ENCODE results near the gene ARHGEF7.

ARHGEF7 gene

GRCh38 chr13:111139452-111139851 lies 24.3 kb downstream of the ARHGEF7 start:
- DNase-seq (ENCODE audit: low read depth in 2 of 3, low spot score in 1 of 3): no peak

- DNase-seq (ENCODE audit: low read depth in 2 of 3, low spot score in 1 of 3): no peak
Measured at GRCh38 chr13:111139873-111140561, 24.9 kb downstream of the ARHGEF7 start.

- no peak for DNase-seq (ENCODE audit: low read depth in 2 of 3, low spot score in 1 of 3)
Measured at GRCh38 chr13:111140562-111141105, 25.5 kb downstream of the ARHGEF7 start.

GRCh38 chr13:111142472-111142871 lies 27.4 kb downstream of the ARHGEF7 start:
- no peak for DNase-seq (ENCODE audit: low read depth in 2 of 3, low spot score in 1 of 3)

- DNase-seq (ENCODE audit: low read depth in 2 of 3, low spot score in 1 of 3): no peak
Measured at GRCh38 chr13:111143865-111144540, 28.9 kb downstream of the ARHGEF7 start.

- no peak for DNase-seq (ENCODE audit: low read depth in 2 of 3, low spot score in 1 of 3)
Measured at GRCh38 chr13:111145071-111145470, 30.0 kb downstream of the ARHGEF7 start.

GRCh38 chr13:111145506-111145905 lies 30.4 kb downstream of the ARHGEF7 start:
- DNase-seq (ENCODE audit: low read depth in 2 of 3, low spot score in 1 of 3): no peak

- DNase-seq (ENCODE audit: low read depth in 2 of 3, low spot score in 1 of 3): no peak
Measured at GRCh38 chr13:111152844-111153243, 37.7 kb downstream of the ARHGEF7 start.

- peak; percentile 86 to 93 (median 89) for DNase-seq (ENCODE audit: low read depth in 2 of 3, low spot score in 1 of 3)
Measured at GRCh38 chr13:111153279-111153976, 38.3 kb downstream of the ARHGEF7 start.

- DNase-seq (ENCODE audit: low read depth in 2 of 3, low spot score in 1 of 3): peak in 2 of 3 donors; percentile 34 to 39
Measured at GRCh38 chr13:111153977-111154332, 38.8 kb downstream of the ARHGEF7 start.

GRCh38 chr13:111156421-111156820 lies 41.3 kb downstream of the ARHGEF7 start:
- DNase-seq (ENCODE audit: low read depth in 2 of 3, low spot score in 1 of 3): no peak

- no peak for DNase-seq (ENCODE audit: low read depth in 2 of 3, low spot score in 1 of 3)
Measured at GRCh38 chr13:111158136-111158805, 43.2 kb downstream of the ARHGEF7 start.

- no peak for DNase-seq (ENCODE audit: low read depth in 2 of 3, low spot score in 1 of 3)
Measured at GRCh38 chr13:111159362-111160320, 44.5 kb downstream of the ARHGEF7 start.

GRCh38 chr13:111160648-111161047 lies 45.5 kb downstream of the ARHGEF7 start:
- no peak for DNase-seq (ENCODE audit: low read depth in 2 of 3, low spot score in 1 of 3)

- DNase-seq (ENCODE audit: low read depth in 2 of 3, low spot score in 1 of 3): no peak
Measured at GRCh38 chr13:111161601-111162600, 46.8 kb downstream of the ARHGEF7 start.

- no peak for DNase-seq (ENCODE audit: low read depth in 2 of 3, low spot score in 1 of 3)
Measured at GRCh38 chr13:111165241-111166010, 50.3 kb downstream of the ARHGEF7 start.

- DNase-seq (ENCODE audit: low read depth in 2 of 3, low spot score in 1 of 3): no peak
Measured at GRCh38 chr13:111166882-111167675, 52.0 kb downstream of the ARHGEF7 start.
